ENCODE data around the gene SPC25.

DNA sequence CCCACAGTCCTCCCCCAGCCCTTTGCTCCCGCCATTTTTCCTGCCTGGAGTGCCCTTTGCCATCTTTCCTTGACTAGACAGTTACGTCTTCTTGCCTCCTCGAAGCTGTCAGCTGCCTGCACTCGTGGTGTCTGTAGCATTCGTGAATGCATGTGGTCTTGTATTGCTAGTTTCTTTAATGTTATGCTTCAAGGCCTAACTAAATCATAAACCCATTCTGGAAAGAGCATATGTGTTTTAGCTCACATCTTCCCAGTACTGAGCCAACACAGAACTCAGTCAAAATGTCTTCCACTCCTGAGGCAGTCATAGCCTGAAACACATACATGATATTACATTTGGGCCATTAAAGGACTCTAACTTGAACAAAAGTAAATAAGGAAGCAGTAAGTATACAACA lies 35.6 kb downstream of the SPC25 start:
- no peak for TF ChIP-seq EP300 (IDR thresholded peaks at IDR 0.05; ENCODE audit: borderline replicate concordance)
- no peak for TF ChIP-seq FOXM1 (IDR thresholded peaks at IDR 0.05; ENCODE audit: borderline replicate concordance, low read depth)
- TF ChIP-seq TAF1 (IDR thresholded peaks at IDR 0.05; ENCODE audit: low read depth) = no peak
- TF ChIP-seq TEAD4 (IDR thresholded peaks at IDR 0.05) = no peak
- no peak for TF ChIP-seq RAD21 (IDR thresholded peaks at IDR 0.05; ENCODE audit: low read depth)
- TF ChIP-seq ZBTB7A (IDR thresholded peaks at IDR 0.05; ENCODE audit: low read depth) = no peak
- TF ChIP-seq CEBPB (IDR thresholded peaks at IDR 0.05) = no peak
- TF ChIP-seq YY1 (IDR thresholded peaks at IDR 0.05; ENCODE audit: low read depth) = no peak
- no peak for TF ChIP-seq EGR1 (IDR thresholded peaks at IDR 0.05)

Measured in Ishikawa (cell line).